GM18951 (cell line): Measurements from ENCODE around the gene SH3TC1.

Experiments
- POLR2A ChIP-seq: IDR thresholded peaks from 4 replicates; pipeline ENCODE4 v1.6.1; 2011; ENCODE audit warnings: mild to moderate bottlenecking; ENCODE audit not compliant: insufficient read length, insufficient read depth; ENCODE audit errors: extremely low read depth
- in situ Hi-C: fragments of 300-500 bp; cut with MboI; formaldehyde crosslinking; loops from one replicate; pipeline ENCODE4 v1.12.0; 2022; ENCODE audit warnings: low sequenced_read_pairs, mixed read lengths, inconsistent platforms; ENCODE audit not compliant: unreplicated experiment

Gene SH3TC1

GRCh38 chr4:8252301-8253173 is 53.4 kb downstream of the SH3TC1 start:
- in situ Hi-C loops, result no loop called here

GRCh38 chr4:8254076-8254475 is 55.0 kb downstream of the SH3TC1 start:
- in situ Hi-C loops, result no loop called here
- TF ChIP-seq POLR2A, result no peak

More at GRCh38 chr4:8252301-8253173, 53.4 kb downstream of the SH3TC1 start:
- no peak for TF ChIP-seq POLR2A

GRCh38 chr4:8255698-8256441 is 56.8 kb downstream of the SH3TC1 start:
- TF ChIP-seq POLR2A, result no peak
- in situ Hi-C loops, result no loop called here

- in situ Hi-C loops, result no loop called here
Measured at GRCh38 chr4:8257854-8258253, 58.8 kb downstream of the SH3TC1 start.

GRCh38 chr4:8258552-8259212 is 59.6 kb downstream of the SH3TC1 start:
- in situ Hi-C loops, result no loop called here
- TF ChIP-seq POLR2A, result no peak

More at GRCh38 chr4:8257854-8258253, 58.8 kb downstream of the SH3TC1 start:
- TF ChIP-seq POLR2A, result no peak

- no peak for TF ChIP-seq POLR2A
- in situ Hi-C loops, result no loop called here
Measured at GRCh38 chr4:8259743-8260430, 60.8 kb downstream of the SH3TC1 start.

GRCh38 chr4:8260656-8261111 is 61.6 kb downstream of the SH3TC1 start:
- TF ChIP-seq POLR2A, result no peak
- in situ Hi-C loops, result no loop called here

- TF ChIP-seq POLR2A, result no peak
- in situ Hi-C loops, result no loop called here
Measured at GRCh38 chr4:8261851-8262535, 62.9 kb downstream of the SH3TC1 start.

- in situ Hi-C loops, result no loop called here
- TF ChIP-seq POLR2A, result no peak
Measured at GRCh38 chr4:8262637-8263322, 63.7 kb downstream of the SH3TC1 start.

- in situ Hi-C loops, result no loop called here
- TF ChIP-seq POLR2A, result no peak
Measured at GRCh38 chr4:8263397-8263796, 64.3 kb downstream of the SH3TC1 start.

GRCh38 chr4:8264106-8264505 is 65.0 kb downstream of the SH3TC1 start:
- TF ChIP-seq POLR2A, result no peak
- in situ Hi-C loops, result no loop called here

GRCh38 chr4:8265171-8265929 is 66.3 kb downstream of the SH3TC1 start:
- no peak for TF ChIP-seq POLR2A
- in situ Hi-C loops, result no loop called here
